Measurements from ENCODE around the gene CASS4. TPM values are rescaled to one million over a fixed set of nuclear protein-coding genes. Genes with fewer than 3 reads are reported as not detected.

The CASS4 gene
- polyA plus RNA-seq, 2 of the 4 experiments (the other 2 are of a cell fraction), result 0.09 TPM

GRCh38 chr20:56376331-56376730, 35.7 kb upstream of the CASS4 start (continued):
- TF ChIP-seq USF2 (IDR thresholded peaks at IDR 0.05) (no peak), POLR2A (IDR thresholded peaks at IDR 0.05; ENCODE audit: low read length) (no peak), KDM5A (IDR thresholded peaks at IDR 0.05) (no peak), HOXB13 (CRISPR knock-in tag; IDR thresholded peaks at IDR 0.05; ENCODE audit: low read depth) (no peak), FOSB (CRISPR knock-in tag; IDR thresholded peaks at IDR 0.05) (no peak)

- peaks cover 11% of the 10 kb centered on the region for H3K4me1 ChIP-seq
- H3K4me3 ChIP-seq, result no peak overlapping the region
- DNase-seq (ENCODE audit: low read depth in 1 of 2, low spot score in 1 of 2) (no peak), FAIRE-seq (no peak), ATAC-seq (no peak)
- ChIA-PET POLR2A (no interaction called here), CTCF (no interaction called here)
- no peak overlapping the region for H3K4me2 ChIP-seq
- H3K27ac ChIP-seq, result no peak overlapping the region
- no peaks in the 10 kb centered on the region for H3K9me3 ChIP-seq
- TF ChIP-seq NFE2L2 (conservative IDR thresholded peaks at IDR 0.05; ENCODE audit: low read length), result no peak
- TF ChIP-seq ZC3H11A (IDR thresholded peaks at IDR 0.05), result no peak
- no peak for TF ChIP-seq HOXA7 (CRISPR knock-in tag; IDR thresholded peaks at IDR 0.05)
- no peak for TF ChIP-seq NR3C1 (IDR thresholded peaks at IDR 0.05)
- TF ChIP-seq HDAC2 (IDR thresholded peaks at IDR 0.05), result no peak
- no peak for TF ChIP-seq POLR2A (IDR thresholded peaks at IDR 0.05; ENCODE audit: low read length)
- TF ChIP-seq FOXS1 (CRISPR knock-in tag; IDR thresholded peaks at IDR 0.05), result no peak
- TF ChIP-seq CBX8 (IDR thresholded peaks at IDR 0.05), result no peak
- TF ChIP-seq BCL3 (IDR thresholded peaks at IDR 0.05), result no peak
- TF ChIP-seq BHLHE40 (IDR thresholded peaks at IDR 0.05; ENCODE audit: low read depth, low read length), result no peak
- WGBS (ENCODE audit: missing lambda C conversion rate), result 93% methylated on average over 3 of the region's 3 CpGs
These were observed 33.7 kb upstream of the CASS4 start for GRCh38 chr20:56378386-56378785.

- TF ChIP-seq KDM5A (IDR thresholded peaks at IDR 0.05) (no peak), PBX3 (IDR thresholded peaks at IDR 0.05) (no peak), MAZ (IDR thresholded peaks at IDR 0.05; ENCODE audit: borderline replicate concordance, low read depth, low read length) (no peak), HOXB5 (CRISPR knock-in tag; IDR thresholded peaks at IDR 0.05) (no peak), NPAS2 (CRISPR knock-in tag; IDR thresholded peaks at IDR 0.05; ENCODE audit: borderline replicate concordance) (no peak), HMGXB4 (CRISPR knock-in tag; IDR thresholded peaks at IDR 0.05; ENCODE audit: borderline replicate concordance) (no peak), CBX2 (IDR thresholded peaks at IDR 0.05; ENCODE audit: borderline replicate concordance, low read depth) (no peak), REST (IDR thresholded peaks at IDR 0.05) (no peak)
- DNase-seq (ENCODE audit: low read depth in 1 of 2, low spot score in 1 of 2) (no peak), ATAC-seq (no peak), FAIRE-seq (no peak)
- Histone ChIP-seq H3K9me3 (no peaks in the 10 kb centered on the region), H3K4me3 (no peak overlapping the region), H3K4me1 (no peaks in the 10 kb centered on the region; the same call in 2 of the 3 replicates), H3K27ac (no peak overlapping the region), H3K4me2 (no peak overlapping the region)
- ChIA-PET CTCF (interaction anchor here (1.6 to 1.7 kb wide), 2 partner anchors 18 to 19 kb away, joined by 3 to 5 read pairs; no protein-coding TSS in a partner anchor), POLR2A (no interaction called here)
- 82% methylated on average over 1 of the region's 1 CpG for WGBS (ENCODE audit: missing lambda C conversion rate)
These were observed 31.7 kb upstream of the CASS4 start for GRCh38 chr20:56380375-56380774.
